GM12892 (cell line): ENCODE data around the gene ARMC9.

ENCODE experiments used
- POLR2A ChIP-seq: IDR thresholded peaks from 2 replicates; pipeline ENCODE4 v1.6.1; 2011; ENCODE audit warnings: low read depth, low read length, control low read depth
- POLR2AphosphoS5 ChIP-seq: IDR thresholded peaks from 2 replicates; pipeline ENCODE4 v1.6.1; 2011; ENCODE audit warnings: low read depth, low read length, control low read depth
- TAF1 ChIP-seq: IDR thresholded peaks from 2 replicates; pipeline ENCODE4 v1.6.1; 2011; ENCODE audit warnings: low read depth, mild to moderate bottlenecking, control low read depth, low read length, borderline replicate concordance

GRCh38 chr2:231295363-231295655 is 96.9 kb downstream of the ARMC9 start:
- no peak for TF ChIP-seq POLR2A
- no peak for TF ChIP-seq POLR2AphosphoS5
- TF ChIP-seq TAF1: no peak
